Dermis blood vessel endothelial cell (primary cell): ENCODE data around the gene MVK. TPM values are rescaled to one million over a fixed set of nuclear protein-coding genes. Genes with fewer than 3 reads are reported as not detected.

Source experiments
- DNase-seq: peaks from one replicate; pipeline ENCODE4 v3.0.0; 2010
- total RNA-seq: library from RNA; depleted of rRNA; stranded (reverse); fragments of >200 nt; gene quantifications from 2 replicates; pipeline ENCODE4 v1.2.3, GENCODE V29; 2014

Gene MVK
- total RNA-seq, 1 donor from 2014 or later = 18.2 TPM

DNA sequence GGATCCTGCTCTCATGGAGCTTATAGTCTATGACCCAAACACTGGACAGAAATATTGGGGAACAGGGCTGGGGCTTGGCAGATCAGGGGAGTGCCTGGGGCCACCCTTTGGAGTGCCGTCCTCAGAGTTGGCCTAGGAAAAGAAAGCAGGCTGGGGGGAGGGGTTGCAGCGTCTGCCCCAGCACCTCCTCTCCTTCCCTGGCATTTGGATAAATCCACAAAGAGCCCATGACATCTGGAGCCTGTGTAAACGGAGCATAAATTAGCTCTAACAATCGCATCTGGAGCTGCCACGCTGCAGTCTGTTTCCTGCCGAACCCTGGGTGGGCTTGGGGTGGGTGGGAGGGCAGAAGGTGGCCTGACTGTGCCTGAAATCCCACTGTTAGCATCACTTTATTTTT is 63.8 kb downstream of the MVK start:
- DNase-seq = no peak

DNA sequence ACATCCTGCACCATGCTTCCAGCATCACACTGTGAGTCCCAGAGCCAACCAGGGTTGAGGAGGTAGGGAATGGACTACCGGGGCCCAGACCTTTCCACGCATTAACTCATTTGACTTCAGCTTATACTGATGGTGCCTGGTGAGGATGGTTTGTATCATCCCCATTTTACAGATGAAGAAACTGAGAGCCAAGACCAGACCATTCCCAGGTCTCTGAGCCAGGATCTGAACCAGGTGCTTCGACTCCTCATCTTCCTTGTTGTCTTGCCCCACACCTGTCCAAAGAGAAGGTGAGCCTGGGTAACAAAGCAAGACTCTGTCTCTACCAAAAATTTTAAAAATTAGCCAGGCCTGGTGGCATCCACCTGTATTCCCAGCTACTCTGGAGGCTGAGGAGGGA is 64.4 kb downstream of the MVK start:
- DNase-seq = no peak

DNA sequence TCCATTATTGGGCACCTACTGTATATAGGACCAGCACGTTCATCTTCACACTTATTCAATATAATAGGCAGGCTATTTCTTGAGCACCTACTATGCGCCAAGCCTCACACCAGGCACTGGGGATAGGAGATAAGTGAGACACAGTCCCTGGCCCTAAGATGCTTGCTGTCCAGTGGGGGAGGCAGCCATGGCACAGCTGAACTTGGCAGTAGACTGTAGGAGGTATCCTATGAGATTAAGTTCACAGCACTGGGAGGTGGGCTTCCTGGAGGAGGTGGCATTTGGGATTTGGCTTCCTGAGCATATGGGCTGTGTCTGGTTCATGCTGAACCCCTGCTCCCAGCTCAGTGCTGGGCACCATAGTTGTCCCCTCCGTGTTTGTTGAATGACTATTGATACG is 65.1 kb downstream of the MVK start:
- no peak for DNase-seq

DNA sequence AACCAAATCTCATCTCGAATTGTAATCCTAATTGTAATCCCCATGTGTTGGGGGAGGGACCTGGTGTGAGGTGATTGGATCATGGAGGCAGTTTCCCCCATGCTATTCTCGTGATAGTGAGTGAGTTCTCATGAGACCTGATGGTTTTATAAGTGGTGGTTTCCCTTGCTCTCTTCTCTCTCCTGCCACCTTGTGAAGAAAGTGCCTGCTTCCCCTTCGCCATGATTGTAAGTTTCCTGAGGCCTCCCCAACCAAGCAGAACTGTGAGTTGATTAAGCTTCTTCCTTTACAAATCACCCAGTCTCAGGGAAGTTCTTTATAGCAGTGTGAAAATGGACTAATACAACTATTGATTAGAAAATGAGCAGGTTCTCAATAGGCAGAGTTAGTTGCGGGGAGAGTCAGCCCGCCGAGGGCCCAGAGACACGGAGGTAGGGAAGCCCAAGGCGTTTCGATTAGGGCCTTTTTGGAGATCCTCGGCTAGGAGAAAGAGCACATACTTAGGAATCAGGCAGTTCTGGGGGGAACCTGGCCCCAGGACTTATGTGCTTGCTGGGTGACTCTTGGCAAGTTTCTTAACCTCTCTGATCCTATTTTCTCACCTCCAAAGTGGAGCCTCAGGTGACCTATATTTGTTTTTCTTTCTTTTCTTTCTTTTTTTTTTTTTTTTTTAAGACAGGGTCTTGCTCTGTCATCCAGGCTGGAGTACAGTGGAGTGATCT is 65.7 kb downstream of the MVK start:
- DNase-seq = no peak

DNA sequence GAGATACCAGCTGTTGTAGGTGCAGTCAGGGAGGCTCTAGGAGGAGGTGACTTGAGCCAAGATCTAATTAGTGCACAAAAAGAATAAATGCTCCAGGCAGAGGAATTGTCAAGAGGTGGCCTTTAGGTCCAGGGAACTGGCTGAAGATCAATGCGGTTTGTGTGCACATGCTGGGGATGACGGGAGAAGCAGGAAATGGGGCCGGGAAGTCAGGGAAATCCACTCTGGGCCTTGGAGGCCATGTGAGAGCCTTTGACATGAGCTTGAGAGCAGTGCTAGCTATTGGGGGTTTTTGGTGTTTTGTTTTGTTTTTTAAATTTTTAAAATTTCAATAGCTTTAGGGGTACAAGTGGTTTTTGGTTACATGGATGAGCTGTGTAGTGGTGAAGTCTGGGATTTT is 67.4 kb downstream of the MVK start:
- DNase-seq = no peak

DNA sequence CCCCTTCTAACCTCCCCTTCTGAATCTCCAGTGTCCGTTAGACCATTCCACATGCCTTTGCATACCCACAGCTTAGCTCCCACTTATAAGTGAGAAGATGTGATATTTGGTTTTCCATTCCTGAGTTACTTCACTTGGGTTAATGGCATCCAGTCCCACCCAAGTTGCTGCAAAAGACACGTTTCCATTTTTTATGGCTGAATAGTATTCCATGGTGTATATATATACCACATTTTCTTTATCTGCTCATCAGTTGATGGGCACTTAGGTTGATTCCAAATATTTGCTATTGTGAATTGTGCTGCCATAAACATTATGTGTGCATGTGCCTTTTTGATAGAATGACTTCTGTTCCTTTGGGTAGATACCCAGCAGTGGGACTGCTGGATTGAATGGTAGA is 67.8 kb downstream of the MVK start:
- DNase-seq = no peak

DNA sequence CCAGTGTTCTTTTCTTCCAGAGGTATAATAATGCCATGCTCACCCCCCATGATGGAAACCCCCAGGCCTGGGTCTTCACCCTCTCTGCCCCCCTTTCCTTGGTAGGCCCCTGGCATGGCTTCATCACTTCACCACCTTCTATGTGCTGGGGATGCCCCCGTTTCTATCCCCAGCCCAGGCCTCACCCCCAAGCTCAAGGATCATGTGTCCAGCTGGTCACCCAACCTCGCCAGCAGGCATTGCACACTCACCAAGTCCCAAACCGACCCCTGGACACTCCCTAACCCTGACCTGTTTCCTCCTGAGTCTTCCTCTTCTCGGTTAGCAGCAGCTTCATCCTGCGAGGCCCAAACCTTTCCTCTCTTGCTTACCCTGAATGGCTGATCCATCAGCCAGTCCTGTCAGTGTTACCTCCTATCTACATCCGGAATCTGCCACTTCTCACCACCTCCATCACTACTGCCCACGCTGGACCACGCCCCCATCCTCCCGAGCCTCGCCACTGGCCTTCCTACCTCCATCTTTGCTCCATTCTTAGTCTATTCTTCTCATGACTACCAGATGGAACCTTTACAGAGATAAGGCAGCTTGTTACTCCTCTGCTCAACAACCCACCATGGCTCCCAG is 69.0 kb downstream of the MVK start:
- no peak for DNase-seq

DNA sequence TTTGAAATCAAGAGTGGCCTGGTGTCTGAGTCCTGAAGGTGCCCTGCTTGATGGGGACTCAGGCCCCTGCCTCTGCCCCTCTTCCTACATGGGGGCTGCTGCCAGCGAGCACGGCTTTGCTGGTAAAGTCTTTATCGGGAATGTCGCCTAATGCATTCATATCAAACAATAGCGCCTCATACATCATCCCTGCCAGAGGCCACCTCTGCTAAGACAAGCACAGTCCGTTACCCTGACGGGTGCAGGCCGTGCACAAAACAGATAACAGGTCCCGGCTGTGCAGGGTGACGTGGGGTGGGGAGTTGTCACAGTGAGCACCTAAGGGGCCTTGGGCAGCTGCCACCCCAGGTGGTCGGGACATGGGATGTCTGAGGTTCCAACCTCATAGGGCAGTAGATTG is 71.6 kb downstream of the MVK start:
- no peak for DNase-seq

DNA sequence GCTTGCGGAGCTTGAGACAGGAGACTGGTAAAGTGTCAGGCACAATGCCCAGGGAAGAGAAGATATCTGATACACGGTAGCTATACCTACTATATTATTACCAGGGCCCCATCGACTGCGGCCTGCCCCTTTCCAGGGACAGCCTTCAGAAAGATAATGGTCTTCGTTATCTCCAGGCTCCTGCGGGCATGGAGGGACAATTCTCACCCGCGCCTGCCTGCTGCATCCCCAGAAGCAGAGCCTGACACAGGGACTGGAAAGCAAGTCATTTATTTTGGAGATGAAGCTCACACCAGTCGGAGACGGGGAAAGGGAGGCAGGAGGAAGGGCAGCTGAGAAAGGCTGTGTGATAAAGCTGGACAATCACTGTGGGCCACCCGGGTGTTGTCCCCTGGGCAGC is 72.1 kb downstream of the MVK start:
- no peak for DNase-seq

Other genes starting within 250 kb of the MVK start
- not detected in 2 replicates for gene MYO1H, start 225.9 kb upstream of the MVK start, total RNA-seq
- gene KCTD10, start 96.5 kb upstream of the MVK start, total RNA-seq = 74.5 and 85.6 TPM in 2 replicates
- 54.1 and 60.0 TPM in 2 replicates for gene UBE3B, start 96.2 kb upstream of the MVK start, total RNA-seq
- 14.0 and 26.9 TPM in 2 replicates for gene MMAB, start 290 bp upstream of the MVK start, total RNA-seq
- gene FAM222A, start 140.0 kb downstream of the MVK start, total RNA-seq = 0.17 and 0.65 TPM in 2 replicates